ENCODE results near the gene PDE10A.

DNA sequence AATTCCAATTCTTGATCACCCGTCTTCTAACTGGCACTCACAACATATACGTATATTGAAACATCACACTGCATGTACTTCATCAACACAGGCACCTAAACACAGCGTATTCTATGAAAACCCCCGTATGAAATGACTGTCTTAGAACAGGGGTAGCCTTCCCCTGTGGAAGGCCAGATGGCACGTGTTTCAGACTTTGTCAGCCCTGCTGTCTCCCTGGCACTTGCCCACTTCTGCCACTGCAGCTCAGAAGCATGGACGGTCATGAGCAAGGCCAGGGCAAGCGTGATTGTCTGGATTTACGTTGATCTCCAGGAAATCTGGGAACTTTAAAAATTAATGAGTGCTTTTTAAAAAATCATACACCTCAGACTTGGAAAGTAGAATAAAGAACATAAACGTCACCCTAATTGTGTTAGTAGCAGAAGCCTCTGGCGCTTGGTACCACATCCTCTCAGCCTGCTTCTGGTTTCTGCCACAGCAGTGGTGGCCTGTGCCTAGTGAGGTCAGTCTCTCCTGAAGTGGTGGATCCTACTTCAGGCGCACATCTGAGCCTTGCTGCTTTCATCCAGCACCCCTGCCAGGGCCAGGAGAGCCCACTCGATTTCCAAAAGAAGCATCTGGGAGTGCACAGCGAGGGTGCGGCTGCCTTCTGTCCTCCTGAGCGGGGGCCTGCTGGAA, 18.3 kb downstream of the PDE10A start:
- TF ChIP-seq POLR2AphosphoS5 (IDR thresholded peaks at IDR 0.05; ENCODE audit: borderline replicate concordance, low read depth, low read length): no peak
- TF ChIP-seq EZH2 (IDR thresholded peaks at IDR 0.05): no peak

All from SK-N-MC (cell line).